GM21619 (cell line): ENCODE measurements around the gene ACSBG1.

Source experiments
- ATAC-seq: cut with Tn5 transposase; IDR thresholded peaks from one replicate; pipeline ENCODE4 v1.9.1; 2021; ENCODE audit not compliant: unreplicated experiment

The ACSBG1 gene

GRCh38 chr15:78224023-78224411 is 10.3 kb downstream of the ACSBG1 start:
- no peak for ATAC-seq

GRCh38 chr15:78223396-78224022 is 10.9 kb downstream of the ACSBG1 start:
- no peak for ATAC-seq

GRCh38 chr15:78222745-78223395 is 11.5 kb downstream of the ACSBG1 start:
- ATAC-seq = no peak

- no peak for ATAC-seq
These were observed 13.7 kb downstream of the ACSBG1 start for GRCh38 chr15:78220713-78221112.

GRCh38 chr15:78216276-78217104 is 17.9 kb downstream of the ACSBG1 start:
- ATAC-seq = no peak

- ATAC-seq = no peak
These were observed 20.4 kb downstream of the ACSBG1 start for GRCh38 chr15:78213956-78214355.

GRCh38 chr15:78213425-78213750 is 21.0 kb downstream of the ACSBG1 start:
- ATAC-seq = no peak

- ATAC-seq = no peak
These were observed 21.6 kb downstream of the ACSBG1 start for GRCh38 chr15:78212546-78213424.

- ATAC-seq = no peak
These were observed 22.4 kb downstream of the ACSBG1 start for GRCh38 chr15:78212008-78212407.

GRCh38 chr15:78211189-78211921 is 23.0 kb downstream of the ACSBG1 start:
- no peak for ATAC-seq

- no peak for ATAC-seq
These were observed 24.0 kb downstream of the ACSBG1 start for GRCh38 chr15:78210349-78210717.

- ATAC-seq = no peak
These were observed 24.6 kb downstream of the ACSBG1 start for GRCh38 chr15:78209646-78210348.

GRCh38 chr15:78208887-78209645 is 25.3 kb downstream of the ACSBG1 start:
- ATAC-seq = no peak

GRCh38 chr15:78208341-78208844 is 26.0 kb downstream of the ACSBG1 start:
- ATAC-seq = no peak

- ATAC-seq = no peak
These were observed 26.6 kb downstream of the ACSBG1 start for GRCh38 chr15:78207641-78208340.

- no peak for ATAC-seq
These were observed 27.3 kb downstream of the ACSBG1 start for GRCh38 chr15:78207110-78207458.

GRCh38 chr15:78206326-78207109 is 27.8 kb downstream of the ACSBG1 start:
- no peak for ATAC-seq

- no peak for ATAC-seq
These were observed 28.5 kb downstream of the ACSBG1 start for GRCh38 chr15:78205856-78206255.
